Calu3 (cell line): ENCODE data around the gene CTIF. TPM values are rescaled to one million over a fixed set of nuclear protein-coding genes. Genes with fewer than 3 reads are reported as not detected.

Experiments
- BruUV-seq: library from RNA; stranded (reverse); fragments of 400-500 nt; replicated peaks from 2 replicates; lab custom pipeline; 2021; lab: Mats Ljungman, UMichigan
- CTCF ChIA-PET: fragments of 300-600 bp; sonication (Branson Sonifier 250); formaldehyde crosslinking; loops from one replicate; lab custom pipeline; 2022; ENCODE audit warnings: antibody characterized with exemption; lab: Charles Lee
- DNase-seq: peaks from one replicate; pipeline ENCODE4 v3.0.0; 2022
- H3K27ac Mint-ChIP-seq: one replicate; pipeline ENCODE4 v1.8.0; 2022; ENCODE audit warnings: mixed read lengths; ENCODE audit not compliant: unreplicated experiment
- H3K27me3 Mint-ChIP-seq: one replicate; pipeline ENCODE4 v1.8.0; 2022; ENCODE audit warnings: mixed read lengths; ENCODE audit not compliant: unreplicated experiment
- H3K36me3 Mint-ChIP-seq: one replicate; pipeline ENCODE4 v1.8.0; 2022; ENCODE audit warnings: mild to moderate bottlenecking, moderate library complexity, mixed read lengths; ENCODE audit not compliant: insufficient read depth, unreplicated experiment
- H3K4me1 Mint-ChIP-seq: one replicate; pipeline ENCODE4 v1.8.0; 2022; ENCODE audit warnings: mild to moderate bottlenecking, low read depth, mixed read lengths; ENCODE audit not compliant: unreplicated experiment
- H3K4me3 Mint-ChIP-seq: one replicate; pipeline ENCODE4 v1.8.0; 2022; ENCODE audit warnings: mild to moderate bottlenecking, low read depth, moderate library complexity, mixed read lengths; ENCODE audit not compliant: unreplicated experiment
- H3K9me3 Mint-ChIP-seq: one replicate; pipeline ENCODE4 v1.8.0; 2022; ENCODE audit warnings: low read depth, mixed read lengths; ENCODE audit not compliant: unreplicated experiment
- intact Hi-C: fragments of 100-400 bp; cut with micrococcal nuclease; formaldehyde crosslinking; loops from one replicate; pipeline ENCODE4 v1.10.0; 2022; ENCODE audit not compliant: unreplicated experiment
- total RNA-seq: library from RNA; stranded (reverse); gene quantifications from 2 replicates; pipeline ENCODE4 v1.2.3, GENCODE V29; 2022
- TF ChIP-seq, protein P1 (sequence below): fragments of 200-600 bp; IDR thresholded peaks from one replicate; pipeline ENCODE4 v1.8.0; 2022; ENCODE audit warnings: antibody characterized with exemption; ENCODE audit not compliant: unreplicated experiment

The CTIF gene
- total RNA-seq, 1 experiment from 2014 or later: 40.8 TPM

- TF ChIP-seq, protein P1, sequence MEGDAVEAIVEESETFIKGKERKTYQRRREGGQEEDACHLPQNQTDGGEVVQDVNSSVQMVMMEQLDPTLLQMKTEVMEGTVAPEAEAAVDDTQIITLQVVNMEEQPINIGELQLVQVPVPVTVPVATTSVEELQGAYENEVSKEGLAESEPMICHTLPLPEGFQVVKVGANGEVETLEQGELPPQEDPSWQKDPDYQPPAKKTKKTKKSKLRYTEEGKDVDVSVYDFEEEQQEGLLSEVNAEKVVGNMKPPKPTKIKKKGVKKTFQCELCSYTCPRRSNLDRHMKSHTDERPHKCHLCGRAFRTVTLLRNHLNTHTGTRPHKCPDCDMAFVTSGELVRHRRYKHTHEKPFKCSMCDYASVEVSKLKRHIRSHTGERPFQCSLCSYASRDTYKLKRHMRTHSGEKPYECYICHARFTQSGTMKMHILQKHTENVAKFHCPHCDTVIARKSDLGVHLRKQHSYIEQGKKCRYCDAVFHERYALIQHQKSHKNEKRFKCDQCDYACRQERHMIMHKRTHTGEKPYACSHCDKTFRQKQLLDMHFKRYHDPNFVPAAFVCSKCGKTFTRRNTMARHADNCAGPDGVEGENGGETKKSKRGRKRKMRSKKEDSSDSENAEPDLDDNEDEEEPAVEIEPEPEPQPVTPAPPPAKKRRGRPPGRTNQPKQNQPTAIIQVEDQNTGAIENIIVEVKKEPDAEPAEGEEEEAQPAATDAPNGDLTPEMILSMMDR: no peak
- intact Hi-C loops: no loop called here
- BruUV-seq: no TSS peak
- H3K36me3 Mint-ChIP-seq: peaks cover 4% of the 10 kb centered on the region
- H3K4me1 Mint-ChIP-seq: no peaks in the 10 kb centered on the region
- no peaks in the 10 kb centered on the region for H3K27me3 Mint-ChIP-seq
- H3K9me3 Mint-ChIP-seq: no peaks in the 10 kb centered on the region
- H3K27ac Mint-ChIP-seq: no peak overlapping the region
- CTCF ChIA-PET: no interaction called here
- no peak overlapping the region for H3K4me3 Mint-ChIP-seq
- DNase-seq: no peak
Observed at GRCh38 chr18:48781163-48781987, 242.5 kb downstream of the CTIF start.

DNA sequence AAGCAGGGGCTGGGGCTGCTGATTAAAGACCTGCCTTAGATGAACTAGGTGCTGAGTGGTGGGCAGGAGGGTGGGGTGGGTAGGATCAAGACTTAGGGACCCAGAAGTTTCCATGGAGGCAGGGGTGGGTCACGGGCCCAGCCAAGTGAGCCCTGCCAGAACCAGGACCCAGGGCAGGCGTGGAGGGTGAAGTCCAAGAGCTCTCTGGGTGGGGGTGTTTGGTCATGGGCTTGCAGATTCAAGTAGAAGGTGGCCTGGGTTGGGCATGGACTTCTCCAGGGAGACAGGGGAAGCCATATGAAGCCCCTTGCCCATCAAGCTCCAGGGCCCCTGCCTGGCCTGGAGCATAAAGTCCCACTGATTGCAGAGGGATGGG is 243.1 kb downstream of the CTIF start:
- H3K4me1 Mint-ChIP-seq: no peaks in the 10 kb centered on the region
- no peak overlapping the region for H3K27ac Mint-ChIP-seq
- no peak for DNase-seq
- CTCF ChIA-PET: no interaction called here
- BruUV-seq: no TSS peak
- H3K9me3 Mint-ChIP-seq: no peaks in the 10 kb centered on the region
- no peak overlapping the region for H3K4me3 Mint-ChIP-seq
- H3K36me3 Mint-ChIP-seq: peaks cover 4% of the 10 kb centered on the region
- intact Hi-C loops: no loop called here
- TF ChIP-seq, protein P1: no peak
- no peaks in the 10 kb centered on the region for H3K27me3 Mint-ChIP-seq

- Mint-ChIP-seq H3K4me1 (no peaks in the 10 kb centered on the region), H3K27me3 (no peaks in the 10 kb centered on the region), H3K4me3 (no peak overlapping the region), H3K9me3 (no peaks in the 10 kb centered on the region), H3K36me3 (peaks cover 4% of the 10 kb centered on the region), H3K27ac (no peak overlapping the region)
- no peak for DNase-seq
- CTCF ChIA-PET: no interaction called here
- no TSS peak for BruUV-seq
- TF ChIP-seq, protein P1: no peak
- intact Hi-C loops: no loop called here
Observed at GRCh38 chr18:48782381-48782861, 243.6 kb downstream of the CTIF start.

DNA sequence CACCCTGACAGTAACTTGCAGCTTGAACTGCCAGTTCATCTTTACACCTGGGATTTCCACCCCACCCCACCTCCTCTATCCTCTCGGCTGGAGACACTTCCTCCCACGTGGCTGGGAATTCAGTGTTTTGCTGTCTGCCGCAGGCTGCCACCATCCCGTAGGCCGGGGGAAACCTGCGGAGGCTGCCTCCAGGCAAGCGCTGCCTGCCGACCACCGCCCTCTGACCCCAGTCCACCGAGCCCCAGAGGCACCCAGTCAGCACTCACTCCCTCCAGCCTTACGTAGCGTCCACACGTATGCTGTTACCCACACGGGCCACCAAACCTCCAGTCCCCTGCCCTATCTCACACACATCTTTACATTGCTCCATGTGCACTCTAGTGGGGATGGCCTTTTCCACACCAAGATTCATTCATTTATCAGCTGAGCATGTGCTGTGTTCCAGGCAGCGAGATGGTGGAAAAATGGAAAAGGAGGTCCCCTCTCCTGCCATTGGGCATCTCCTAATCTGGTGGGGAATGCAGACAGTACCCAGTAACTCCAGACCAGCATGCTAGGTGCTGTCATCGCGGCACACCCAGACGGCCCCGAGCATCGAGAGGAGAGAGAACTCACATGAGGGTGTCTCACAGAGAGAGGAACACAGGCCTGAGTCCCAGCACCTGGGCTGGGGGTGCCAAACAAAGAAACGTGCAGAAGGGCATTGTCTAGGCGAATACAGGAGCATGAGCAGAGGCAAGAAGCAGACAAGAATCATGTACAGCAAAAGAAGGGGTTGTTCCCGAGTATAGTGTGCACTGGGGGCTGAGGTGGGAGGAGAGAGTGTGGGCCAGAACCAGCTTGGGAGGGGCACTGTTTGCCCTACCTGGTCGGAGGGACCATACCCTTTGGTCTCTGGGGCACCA is 245.0 kb downstream of the CTIF start:
- DNase-seq: no peak
- TF ChIP-seq, protein P1: no peak
- intact Hi-C loops: no loop called here
- peaks cover 4% of the 10 kb centered on the region for H3K36me3 Mint-ChIP-seq
- no TSS peak for BruUV-seq
- H3K27ac Mint-ChIP-seq: no peak overlapping the region
- CTCF ChIA-PET: no interaction called here
- no peaks in the 10 kb centered on the region for H3K9me3 Mint-ChIP-seq
- no peak overlapping the region for H3K4me3 Mint-ChIP-seq
- H3K27me3 Mint-ChIP-seq: no peaks in the 10 kb centered on the region
- no peaks in the 10 kb centered on the region for H3K4me1 Mint-ChIP-seq
